Left forelimb (tissue), 1 donor: ENCODE data around the gene OR10AD1.
A peak's percentile ranks its signal among the peaks of the same experiment; 100 is the strongest.
"Not testable (repeated sequence)": the region's sequence is repeated elsewhere in the genome, so short reads cannot be mapped to it uniquely, and the experiment has no call there.

Experiments used
- DNase-seq: peaks from one replicate; pipeline ENCODE4 v3.0.0-alpha.2; 2018; ENCODE audit warnings: low spot score

Gene OR10AD1, protein sequence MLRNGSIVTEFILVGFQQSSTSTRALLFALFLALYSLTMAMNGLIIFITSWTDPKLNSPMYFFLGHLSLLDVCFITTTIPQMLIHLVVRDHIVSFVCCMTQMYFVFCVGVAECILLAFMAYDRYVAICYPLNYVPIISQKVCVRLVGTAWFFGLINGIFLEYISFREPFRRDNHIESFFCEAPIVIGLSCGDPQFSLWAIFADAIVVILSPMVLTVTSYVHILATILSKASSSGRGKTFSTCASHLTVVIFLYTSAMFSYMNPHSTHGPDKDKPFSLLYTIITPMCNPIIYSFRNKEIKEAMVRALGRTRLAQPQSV

DNA sequence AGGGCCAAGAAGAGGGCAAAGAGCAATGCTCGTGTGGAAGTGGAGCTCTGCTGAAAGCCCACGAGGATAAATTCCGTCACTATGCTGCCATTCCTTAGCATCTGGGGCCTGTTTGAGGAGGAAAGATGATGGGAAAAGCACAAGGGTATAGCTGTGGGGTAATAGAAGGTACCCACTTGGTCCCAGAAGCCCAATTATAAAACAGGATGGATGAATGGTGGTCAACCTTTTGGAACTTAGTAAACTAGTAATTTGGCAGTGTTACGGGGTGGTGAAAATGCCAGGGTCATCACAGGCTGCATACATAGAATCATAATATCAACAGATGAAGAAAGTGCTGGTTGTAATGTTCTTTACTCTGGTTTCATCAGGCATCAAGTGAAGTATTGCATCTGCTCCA is at the start of gene OR10AD1:
TSS of gene OR10AD1 (minus strand) at position 101 of the 400 bp plus-strand sequence. CDS start at position 101, 0 bp downstream.
- DNase-seq = no peak

DNA sequence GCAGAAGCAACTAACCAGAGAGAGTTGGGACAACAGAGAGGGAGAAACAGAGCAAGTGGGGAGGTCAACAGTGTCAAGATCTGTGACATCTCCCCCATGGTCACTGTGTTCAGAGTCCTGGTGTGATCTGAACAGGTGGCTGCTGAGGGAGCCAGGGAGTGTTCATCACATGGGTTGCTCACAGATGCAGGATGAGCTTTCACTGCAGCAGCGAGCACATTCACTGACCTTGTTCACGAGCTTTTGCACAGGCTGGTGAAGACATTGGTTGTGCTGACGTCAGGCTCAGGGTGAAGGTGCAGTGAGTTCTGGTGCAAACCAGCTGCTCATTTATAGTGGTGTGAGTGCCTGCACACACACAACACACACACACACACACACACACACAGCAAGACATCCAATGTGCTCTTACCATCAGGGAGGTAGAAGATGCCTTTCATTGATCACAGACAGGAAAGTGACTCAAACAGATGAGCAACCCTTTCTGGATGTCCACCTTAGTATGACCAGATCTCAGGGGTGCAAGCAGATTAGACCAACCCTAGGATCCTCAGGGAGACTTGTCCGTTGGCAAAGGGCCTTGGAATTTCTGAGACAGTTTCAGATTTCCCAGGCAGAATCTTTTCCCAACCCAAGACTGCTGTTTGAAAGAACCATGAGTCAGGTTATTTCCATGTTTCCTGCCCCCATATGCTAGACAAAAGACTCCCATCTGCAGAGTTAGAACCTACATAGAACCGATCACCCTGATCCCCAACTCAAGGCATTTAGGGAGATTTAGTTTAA is 44.3 kb upstream of the OR10AD1 start:
- DNase-seq = no peak

DNA sequence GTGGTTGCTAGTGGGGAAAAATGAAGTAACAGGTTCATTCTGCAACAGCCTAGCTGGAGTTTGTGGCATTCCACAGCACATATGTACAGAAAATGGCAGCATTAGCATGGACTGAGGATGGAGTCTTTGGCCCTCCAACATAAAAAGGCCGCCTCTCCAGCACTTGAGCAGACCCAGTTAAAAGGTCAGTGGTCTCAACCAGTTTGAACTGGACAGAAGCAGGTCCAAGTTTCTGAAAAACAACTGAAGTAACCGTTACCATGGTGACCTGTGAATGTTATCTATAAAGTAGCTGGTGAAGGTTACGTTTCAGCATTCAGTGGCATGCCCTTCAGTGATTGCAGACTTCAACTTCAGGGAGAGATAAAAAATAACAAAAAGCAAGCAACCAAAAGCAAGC is 34.1 kb upstream of the OR10AD1 start:
- no peak for DNase-seq

DNA sequence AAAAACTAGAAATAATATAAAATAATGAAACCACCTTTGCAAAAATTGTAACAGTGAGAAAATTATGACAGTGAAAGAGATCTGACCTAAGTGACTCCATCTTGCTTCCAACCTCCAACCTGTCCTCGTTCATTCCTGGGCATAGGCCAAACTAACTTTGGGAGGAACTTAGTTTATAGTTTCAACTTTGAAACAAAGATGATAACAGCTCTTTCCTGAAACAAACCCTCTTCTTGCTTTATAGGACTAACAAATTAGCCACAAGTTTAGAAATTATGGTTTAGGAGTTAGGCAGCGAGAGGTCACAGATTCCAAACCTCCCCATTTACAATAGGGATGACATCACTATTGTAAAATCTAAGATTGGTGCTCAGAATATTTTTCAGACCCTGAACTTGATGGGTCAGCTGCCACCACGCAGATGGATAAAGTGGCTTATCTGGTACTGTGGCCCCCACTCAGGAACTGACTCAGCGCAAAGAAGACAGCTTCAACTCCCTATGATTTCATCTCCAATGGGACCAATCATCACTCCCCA is 32.8 kb upstream of the OR10AD1 start:
- no peak for DNase-seq

DNA sequence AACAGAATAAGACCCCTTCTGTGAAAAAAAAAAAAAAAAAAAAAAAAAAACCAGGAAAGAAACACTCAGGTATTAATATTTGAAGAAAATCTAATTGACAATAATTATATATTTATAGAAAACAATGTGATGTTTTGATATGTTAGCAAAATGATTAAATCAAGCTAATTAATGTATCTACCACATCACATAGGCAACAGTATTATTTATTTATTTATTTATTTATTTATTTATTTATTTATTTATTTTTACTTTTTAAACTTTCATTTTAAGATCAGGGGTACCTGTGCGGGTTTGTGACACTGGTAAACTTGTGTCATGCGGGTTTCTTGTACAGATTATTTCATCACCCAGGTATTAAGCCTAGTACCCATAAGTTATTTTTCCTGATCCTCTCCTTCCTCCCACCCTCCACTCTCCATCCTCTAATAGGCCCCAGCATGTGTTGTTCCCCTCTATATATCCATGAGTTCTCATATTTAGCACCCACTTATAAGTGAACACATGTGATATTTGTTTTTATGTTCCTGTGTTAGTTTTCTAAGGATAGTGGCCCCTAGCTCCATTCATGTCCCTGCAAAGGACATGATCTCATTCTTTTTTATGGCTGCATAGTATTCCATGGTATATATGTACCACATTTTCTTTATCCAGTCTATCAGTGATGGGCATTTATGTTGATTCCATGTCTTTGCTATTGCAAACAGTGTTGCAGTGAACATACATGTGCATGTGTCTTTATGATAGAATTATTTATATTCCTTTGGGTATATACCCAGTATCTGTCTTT is 28.3 kb upstream of the OR10AD1 start:
- DNase-seq = not testable (repeated sequence)

DNA sequence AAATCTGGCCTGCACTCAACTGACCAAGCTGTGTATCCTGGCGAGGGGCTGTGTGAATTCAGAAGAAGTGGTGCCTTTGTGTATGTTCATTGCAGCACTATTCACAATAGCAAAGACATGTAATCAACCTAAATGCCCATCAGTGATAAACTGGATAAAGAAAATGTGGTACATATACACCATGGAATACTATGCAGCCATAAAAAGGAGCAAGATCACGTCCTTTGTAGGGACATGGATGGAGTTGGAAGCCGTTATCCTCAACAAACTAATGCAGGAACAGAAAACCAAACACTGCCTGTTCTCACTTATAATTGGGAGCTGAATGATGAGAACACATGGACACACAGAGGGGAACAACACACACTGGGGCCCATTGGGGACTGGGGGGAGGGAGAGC is 21.4 kb upstream of the OR10AD1 start:
- DNase-seq = not testable (repeated sequence)

DNA sequence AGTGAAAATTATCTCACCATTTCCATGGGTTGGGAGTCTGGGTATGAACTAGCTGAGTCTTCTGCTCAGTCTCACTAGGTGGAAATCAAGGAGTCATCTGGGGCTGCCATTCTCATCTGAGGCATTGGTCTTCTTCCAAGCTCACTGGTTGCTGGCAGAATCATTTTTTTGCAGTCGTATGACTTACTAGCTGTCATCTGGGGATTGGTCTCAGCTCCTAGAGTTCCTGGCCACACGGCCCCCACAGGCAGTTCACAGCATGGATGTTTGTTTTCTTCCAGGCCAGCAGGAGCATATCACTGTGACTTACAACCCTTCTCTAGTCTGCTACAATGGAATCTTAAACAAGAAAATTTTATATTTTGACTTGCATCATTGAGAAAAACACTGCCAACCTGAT is 18.6 kb upstream of the OR10AD1 start:
- DNase-seq = no peak

DNA sequence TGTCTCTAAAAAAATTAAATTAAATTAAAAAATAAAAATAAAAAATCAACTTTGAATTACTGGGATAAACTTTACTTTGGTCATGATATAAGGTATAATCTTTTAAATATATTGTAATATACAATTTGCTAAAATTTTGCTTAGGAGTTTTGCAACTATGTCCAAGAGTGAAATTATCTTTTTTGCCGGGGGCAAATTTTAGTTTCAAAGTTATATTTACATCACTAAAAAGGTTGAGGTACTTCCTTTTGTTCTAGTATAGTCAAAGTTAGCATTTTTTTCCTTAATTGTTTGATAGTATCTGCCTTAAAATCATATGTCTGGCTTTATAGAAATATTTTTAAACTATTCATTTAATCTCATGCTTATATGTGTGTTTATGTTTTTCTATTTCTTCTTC is 17.6 kb upstream of the OR10AD1 start:
- DNase-seq = no peak

DNA sequence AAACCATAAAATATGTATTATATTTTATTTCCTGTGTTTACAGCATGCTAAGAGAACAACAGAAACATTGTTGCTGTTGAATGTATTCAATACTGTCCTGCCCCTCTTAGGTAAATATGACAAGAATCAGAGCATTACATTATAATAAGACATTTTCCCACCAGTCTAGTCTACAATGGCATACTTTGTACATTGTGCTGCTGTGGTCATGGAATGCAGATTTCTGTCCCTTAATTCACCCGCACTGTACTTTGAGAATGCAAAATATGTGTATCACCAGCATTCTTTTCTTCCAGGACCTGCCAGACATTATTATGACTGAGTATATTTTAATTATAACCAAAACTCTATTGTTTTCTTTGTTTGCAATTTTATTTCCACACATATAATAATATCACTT is 16.5 kb upstream of the OR10AD1 start:
- no peak for DNase-seq

DNA sequence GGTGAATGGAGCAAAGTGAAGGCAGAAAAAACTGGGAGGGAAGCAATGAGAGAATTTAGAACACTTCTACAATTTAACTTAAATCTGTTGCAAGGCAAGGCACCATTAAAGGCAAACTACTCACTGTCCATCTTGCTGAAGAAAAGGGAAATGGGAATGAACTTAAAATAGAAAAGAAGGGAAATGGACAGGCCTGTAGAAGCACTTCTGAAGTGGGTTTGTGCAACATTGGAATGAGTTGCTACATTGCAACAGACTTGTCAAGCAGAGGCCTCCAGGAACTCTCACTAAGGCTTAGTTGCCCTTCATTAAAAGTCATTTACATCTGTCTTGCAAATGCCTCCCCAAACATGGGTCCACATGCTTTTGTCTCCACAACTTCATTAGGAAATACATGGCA is 13.7 kb upstream of the OR10AD1 start:
- no peak for DNase-seq

DNA sequence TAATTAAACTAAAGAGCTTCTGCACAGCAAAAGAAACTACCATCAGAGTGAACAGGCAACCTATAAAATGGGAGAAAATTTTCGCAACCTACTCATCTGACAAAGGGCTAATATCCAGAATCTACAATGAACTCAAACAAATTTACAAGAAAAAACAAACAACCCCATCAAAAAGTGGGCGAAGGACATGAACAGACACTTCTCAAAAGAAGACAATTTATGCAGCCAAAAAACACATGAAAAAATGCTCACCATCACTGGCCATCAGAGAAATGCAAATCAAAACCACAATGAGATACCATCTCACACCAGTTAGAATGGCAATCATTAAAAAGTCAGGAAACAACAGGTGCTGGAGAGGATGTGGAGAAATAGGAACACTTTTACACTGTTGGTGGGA is 6.4 kb upstream of the OR10AD1 start:
- not testable (repeated sequence) for DNase-seq

DNA sequence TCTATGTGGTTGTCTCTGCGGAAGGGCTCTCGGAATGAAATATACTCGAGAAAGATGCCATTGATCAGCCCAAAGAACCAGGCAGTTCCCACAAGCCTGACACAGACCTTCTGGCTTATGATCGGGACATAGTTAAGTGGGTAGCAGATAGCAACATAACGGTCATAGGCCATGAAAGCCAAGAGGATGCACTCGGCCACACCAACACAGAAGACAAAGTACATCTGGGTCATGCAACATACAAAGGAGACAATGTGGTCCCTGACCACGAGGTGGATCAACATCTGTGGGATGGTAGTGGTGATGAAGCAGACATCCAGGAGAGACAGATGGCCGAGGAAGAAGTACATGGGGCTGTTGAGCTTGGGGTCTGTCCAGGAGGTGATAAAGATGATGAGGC is 326 bp downstream of the OR10AD1 start:
- no peak for DNase-seq

DNA sequence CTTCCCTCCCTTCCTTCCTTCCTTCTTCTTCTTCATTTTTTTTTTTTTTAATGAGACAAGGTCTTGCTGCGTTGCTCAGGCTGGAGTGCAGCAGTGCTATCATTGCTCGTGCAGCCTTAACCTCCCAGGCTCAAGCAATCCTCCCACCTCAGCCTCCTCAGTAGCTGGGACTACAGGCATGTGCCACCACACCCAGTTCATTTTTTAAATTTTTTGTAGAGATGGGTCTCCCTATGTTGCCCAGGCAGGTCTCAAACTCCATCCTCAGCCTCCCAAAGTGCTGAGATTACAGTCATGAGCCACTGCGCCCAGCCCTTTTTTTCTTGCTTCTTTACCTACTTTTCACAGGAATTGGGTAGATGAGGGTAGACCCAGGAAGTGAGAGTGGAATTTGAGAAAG is 1.6 kb downstream of the OR10AD1 start:
- no peak for DNase-seq

DNA sequence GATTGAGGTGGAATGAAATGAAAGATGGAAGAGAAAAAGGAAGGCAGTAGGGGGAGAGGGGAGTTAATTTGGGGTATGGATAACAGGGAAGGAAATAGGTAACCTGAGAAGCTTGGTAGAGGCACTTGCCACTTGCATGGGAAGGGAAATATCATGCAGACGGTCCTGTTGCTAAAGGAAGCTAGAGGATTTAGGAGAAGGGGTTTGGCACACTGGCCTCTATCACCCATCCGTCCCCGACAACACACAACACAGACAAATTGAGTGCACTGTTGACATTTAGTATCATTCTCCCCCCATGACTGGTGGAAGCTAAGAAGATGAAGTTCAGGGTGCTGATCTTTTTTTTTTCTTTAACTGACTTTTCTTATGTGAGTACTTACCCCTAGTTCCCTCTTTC is 2.0 kb downstream of the OR10AD1 start:
- DNase-seq = no peak

DNA sequence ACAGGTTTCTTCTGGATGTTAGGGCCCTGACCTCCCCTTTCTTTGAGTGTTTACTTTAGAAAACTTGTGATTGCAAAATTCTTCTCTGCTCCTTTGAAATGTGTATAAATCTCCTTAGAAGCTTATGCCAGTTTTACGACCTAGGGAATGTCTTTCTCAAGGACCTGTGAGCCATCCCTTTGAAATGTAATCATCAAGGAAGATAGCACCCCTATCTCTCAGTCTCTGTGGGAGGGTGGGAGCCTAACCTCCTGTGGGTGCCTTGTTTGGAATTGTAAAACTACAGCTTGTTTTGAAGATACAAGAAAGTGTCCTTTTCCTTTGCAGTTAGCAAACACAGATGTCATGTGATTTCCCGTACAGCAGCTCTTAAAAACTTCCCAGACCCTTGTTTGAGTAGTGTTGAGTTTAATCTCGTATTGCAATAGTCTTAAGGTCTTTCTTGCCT is 3.3 kb downstream of the OR10AD1 start:
- no peak for DNase-seq

DNA sequence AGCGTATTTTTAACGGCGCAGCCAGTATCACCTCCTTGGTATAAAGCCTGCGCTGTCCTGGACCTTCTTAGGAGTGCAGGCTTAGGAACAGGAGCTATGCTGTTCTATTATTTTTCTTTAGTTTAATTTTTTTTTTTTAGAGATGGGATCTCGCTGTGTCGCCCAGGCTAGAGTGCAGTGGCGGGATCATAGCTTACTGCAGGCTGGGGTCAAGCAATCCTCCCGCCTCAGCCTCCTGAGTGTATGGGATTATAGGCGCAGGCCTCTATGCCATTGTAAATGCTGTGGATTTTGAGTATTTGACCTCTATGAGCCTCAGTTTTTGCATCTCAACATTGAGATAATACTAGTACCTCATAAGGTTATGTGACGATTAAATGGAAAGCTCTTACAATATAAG is 4.1 kb downstream of the OR10AD1 start:
- no peak for DNase-seq

DNA sequence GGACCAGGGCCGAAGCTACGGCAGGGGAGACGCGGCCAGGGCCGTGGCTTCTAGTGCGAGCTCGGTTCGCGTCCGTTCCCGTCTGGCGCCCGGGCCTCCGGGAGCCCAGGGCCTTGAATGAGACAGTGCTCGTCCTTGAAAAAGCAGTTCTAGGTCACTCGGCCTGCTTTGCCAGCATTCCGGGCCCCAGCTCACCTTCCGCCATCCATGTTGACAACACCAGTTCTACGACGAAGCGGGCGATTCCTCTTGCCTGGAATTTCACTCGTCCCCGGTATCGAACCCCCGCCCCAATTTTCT is 4.5 kb downstream of the OR10AD1 start:
- DNase-seq = no peak

DNA sequence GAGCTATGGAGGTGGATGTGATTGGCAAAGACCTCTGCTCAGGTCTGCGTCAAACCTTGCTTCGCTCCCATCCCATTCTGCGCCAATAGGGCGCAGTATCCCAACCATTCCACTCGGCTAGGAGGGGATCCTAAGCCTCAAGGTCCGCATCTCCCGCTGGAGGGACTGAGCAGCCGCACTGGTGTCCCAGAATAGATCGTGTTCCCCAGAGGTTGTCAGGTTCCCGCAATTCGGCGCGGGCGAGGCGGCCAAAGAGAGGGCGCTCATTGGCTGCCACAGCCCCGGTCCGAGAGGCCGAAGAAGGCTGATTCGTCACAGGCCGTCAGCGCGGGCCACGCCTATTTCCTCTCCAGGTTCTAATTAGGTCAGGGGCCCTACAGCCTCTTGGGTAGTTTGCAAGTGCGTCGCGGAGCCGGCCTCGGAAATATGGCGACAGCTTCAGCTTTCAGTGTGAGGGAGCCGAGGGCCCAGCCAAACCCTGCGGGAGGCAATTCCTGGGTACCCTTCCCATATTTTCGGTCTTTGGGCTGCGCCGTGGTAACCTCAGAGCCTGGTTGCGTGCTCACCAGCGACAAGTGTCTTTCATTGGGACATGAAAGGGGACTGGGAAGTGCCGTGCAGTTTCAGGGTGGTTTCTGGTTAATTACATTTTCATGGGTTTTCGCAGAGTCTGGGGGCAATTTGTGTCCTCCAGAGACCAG is 5.0 kb downstream of the OR10AD1 start:
- DNase-seq = peak; percentile 91

DNA sequence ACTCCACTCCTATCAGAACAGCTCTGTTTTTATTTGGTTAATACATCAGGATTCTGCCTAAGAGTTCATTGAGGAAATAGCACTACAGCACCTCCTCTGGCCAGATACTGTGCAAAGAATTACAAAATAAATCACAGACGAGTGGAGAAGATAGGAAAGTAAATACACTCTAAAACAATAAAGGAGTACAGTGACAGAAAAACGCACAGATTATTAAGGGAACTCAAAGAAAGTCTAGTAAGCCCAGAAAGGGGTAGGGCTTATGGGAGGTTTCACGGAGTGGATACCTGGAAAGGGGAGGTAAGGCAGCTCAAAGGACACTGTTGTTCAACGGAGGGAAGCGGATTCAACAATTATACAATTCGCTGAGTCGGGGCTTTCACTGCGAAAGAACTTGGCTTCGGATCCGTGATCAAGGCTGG is 5.5 kb downstream of the OR10AD1 start:
- DNase-seq = no peak

DNA sequence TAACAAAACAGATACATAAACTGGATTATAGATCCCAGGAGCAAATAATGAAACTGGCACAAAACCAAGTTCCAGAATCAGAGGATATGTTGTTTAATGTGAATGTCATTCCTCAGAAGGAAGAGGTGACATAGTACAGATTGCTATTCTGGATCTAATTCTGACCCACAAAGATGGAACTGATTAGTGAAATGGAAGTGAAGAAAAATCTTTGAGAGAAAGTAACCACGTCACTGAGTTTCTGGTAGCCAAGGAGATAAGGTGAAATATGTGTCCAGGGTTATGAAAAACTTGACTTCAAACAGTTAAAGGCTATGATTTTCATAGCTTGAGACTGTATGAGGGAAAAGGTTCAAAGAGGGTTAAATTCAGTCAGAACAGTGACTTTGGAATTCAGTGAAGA is 8.3 kb downstream of the OR10AD1 start:
- DNase-seq = no peak

DNA sequence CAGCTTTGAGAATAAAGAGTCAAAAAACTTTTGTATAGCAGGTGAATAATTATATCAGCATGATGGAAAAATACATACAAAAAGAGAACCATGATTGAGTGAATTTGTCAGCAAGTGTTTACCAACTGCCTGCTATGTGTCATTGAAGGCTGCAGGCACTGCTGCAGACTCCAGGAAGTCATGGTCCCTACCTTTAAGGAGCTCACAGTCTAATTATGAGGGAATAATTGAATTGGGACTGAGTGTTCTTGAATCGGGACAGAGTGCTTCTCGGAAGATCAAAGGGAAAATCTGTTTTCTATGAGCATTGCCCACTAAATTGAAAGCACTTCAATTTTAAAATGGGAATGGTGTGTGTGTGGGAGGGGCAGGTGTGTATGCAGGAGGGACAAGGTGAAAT is 9.5 kb downstream of the OR10AD1 start:
- no peak for DNase-seq

DNA sequence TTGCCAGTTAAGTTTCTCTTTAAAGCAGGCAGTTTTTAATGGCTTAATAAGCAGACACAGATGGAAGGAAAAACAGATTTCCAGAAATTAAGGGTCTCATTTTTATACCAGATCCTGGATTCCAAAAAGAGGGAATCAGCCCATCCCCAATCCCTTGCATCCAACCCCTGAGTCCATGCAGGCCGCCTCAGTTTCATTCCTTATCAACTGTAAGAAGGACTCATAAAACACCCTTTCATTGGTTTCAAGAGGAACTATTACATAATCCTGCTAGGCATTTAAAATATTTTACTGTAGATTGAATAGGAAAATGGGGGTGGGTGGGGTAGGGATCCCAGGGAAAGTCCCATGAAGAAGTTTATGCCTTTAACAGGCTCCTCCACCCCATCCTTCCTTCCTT is 10.2 kb downstream of the OR10AD1 start:
- no peak for DNase-seq
